Activated CD4-positive, alpha-beta T cell treated with anti-CD3 and anti-CD28 coated beads, Interleukin-2, amount 10 ng/mL, durations not matched to agents 7 days and 5 days (primary cell): Measurements from ENCODE around the gene NSDHL. TPM values are rescaled to one million over a fixed set of nuclear protein-coding genes. Genes with fewer than 3 reads are reported as not detected.

ENCODE experiments used
- CTCF ChIA-PET: fragments of 350-600 bp; sonication (Branson Sonifier 250); formaldehyde crosslinking; loops from one replicate; lab custom pipeline; 2021; ENCODE audit warnings: antibody characterized with exemption; lab: Charles Lee
- POLR2A ChIA-PET: fragments of 350-600 bp; sonication (Branson Sonifier 250); formaldehyde crosslinking; loops from one replicate; lab custom pipeline; 2021; ENCODE audit warnings: antibody characterized with exemption; lab: Charles Lee
- DNase-seq: peaks from one replicate; pipeline ENCODE4 v3.0.0-alpha.2; 2020
- H3K27ac Mint-ChIP-seq: one replicate; pipeline ENCODE4 v1.8.0; 2021; ENCODE audit warnings: mild to moderate bottlenecking, moderate library complexity, mixed read lengths
- H3K27me3 Mint-ChIP-seq: one replicate; pipeline ENCODE4 v1.8.0; 2021; ENCODE audit warnings: mixed read lengths
- H3K36me3 Mint-ChIP-seq: one replicate; pipeline ENCODE4 v1.8.0; 2021; ENCODE audit warnings: low read depth, mixed read lengths
- H3K4me1 Mint-ChIP-seq: one replicate; pipeline ENCODE4 v1.8.0; 2021; ENCODE audit warnings: mixed read lengths
- H3K4me3 Mint-ChIP-seq: one replicate; pipeline ENCODE4 v1.8.0; 2021; ENCODE audit warnings: mild to moderate bottlenecking, moderate library complexity, mixed read lengths
- H3K9me3 Mint-ChIP-seq: one replicate; pipeline ENCODE4 v1.8.0; 2021; ENCODE audit warnings: mixed read lengths
- total RNA-seq, 2 experiments: library from RNA; stranded (reverse); gene quantifications; one replicate each; pipeline ENCODE4 v1.2.3, GENCODE V29; 2021

NSDHL gene
- total RNA-seq, 2 experiments from 2014 or later = 13.9 TPM

- Mint-ChIP-seq H3K27ac (no peak overlapping the region), H3K36me3 (peaks cover 32% of the 10 kb centered on the region), H3K27me3 (no peaks in the 10 kb centered on the region), H3K9me3 (no peaks in the 10 kb centered on the region), H3K4me1 (peaks cover 26% of the 10 kb centered on the region), H3K4me3 (no peak overlapping the region)
- DNase-seq = no peak
- POLR2A ChIA-PET = no interaction called here
- CTCF ChIA-PET = interaction anchor here (0.7 kb wide), 2 partner anchors 11 to 20 kb away, joined by 3 read pairs; no protein-coding TSS in a partner anchor
Measured at GRCh38 chrX:152853986-152854385, 23.1 kb downstream of the NSDHL start.

- no peaks in the 10 kb centered on the region for H3K27me3 Mint-ChIP-seq
- no peak overlapping the region for H3K27ac Mint-ChIP-seq
- H3K9me3 Mint-ChIP-seq = no peaks in the 10 kb centered on the region
- no peak for DNase-seq
- peaks cover 2% of the 10 kb centered on the region for H3K36me3 Mint-ChIP-seq
- ChIA-PET POLR2A (no interaction called here), CTCF (no interaction called here)
- H3K4me3 Mint-ChIP-seq = no peak overlapping the region
- no peaks in the 10 kb centered on the region for H3K4me1 Mint-ChIP-seq
Measured at GRCh38 chrX:152861116-152861515, 30.3 kb downstream of the NSDHL start.

GRCh38 chrX:152861826-152862225 lies 31.0 kb downstream of the NSDHL start:
- Mint-ChIP-seq H3K27me3 (no peaks in the 10 kb centered on the region), H3K9me3 (no peaks in the 10 kb centered on the region), H3K4me3 (no peak overlapping the region), H3K4me1 (no peaks in the 10 kb centered on the region), H3K27ac (no peak overlapping the region), H3K36me3 (peaks cover 2% of the 10 kb centered on the region)
- DNase-seq = no peak
- POLR2A ChIA-PET = no interaction called here
- CTCF ChIA-PET = no interaction called here

- Mint-ChIP-seq H3K27ac (no peak overlapping the region), H3K27me3 (no peaks in the 10 kb centered on the region), H3K4me1 (no peaks in the 10 kb centered on the region), H3K36me3 (peaks cover 6% of the 10 kb centered on the region), H3K4me3 (no peak overlapping the region), H3K9me3 (no peaks in the 10 kb centered on the region)
- ChIA-PET CTCF (no interaction called here), POLR2A (no interaction called here)
- no peak for DNase-seq
Measured at GRCh38 chrX:152865232-152865920, 34.5 kb downstream of the NSDHL start.

GRCh38 chrX:152866386-152866785 lies 35.5 kb downstream of the NSDHL start:
- Mint-ChIP-seq H3K27me3 (no peaks in the 10 kb centered on the region), H3K36me3 (peaks cover 7% of the 10 kb centered on the region), H3K9me3 (no peaks in the 10 kb centered on the region), H3K27ac (no peak overlapping the region), H3K4me1 (no peaks in the 10 kb centered on the region), H3K4me3 (no peak overlapping the region)
- CTCF ChIA-PET = no interaction called here
- POLR2A ChIA-PET = no interaction called here
- no peak for DNase-seq

- H3K4me3 Mint-ChIP-seq = no peak overlapping the region
- DNase-seq = no peak
- CTCF ChIA-PET = interaction anchor here (1.0 kb wide), 1 partner anchor 71 kb away, joined by 3 read pairs; no protein-coding TSS in a partner anchor
- peaks cover 7% of the 10 kb centered on the region for H3K36me3 Mint-ChIP-seq
- peaks cover 10% of the 10 kb centered on the region for H3K4me1 Mint-ChIP-seq
- H3K9me3 Mint-ChIP-seq = no peaks in the 10 kb centered on the region
- POLR2A ChIA-PET = no interaction called here
- H3K27ac Mint-ChIP-seq = no peak overlapping the region
- no peaks in the 10 kb centered on the region for H3K27me3 Mint-ChIP-seq
Measured at GRCh38 chrX:152869972-152870371, 39.1 kb downstream of the NSDHL start.

- no peaks in the 10 kb centered on the region for H3K27me3 Mint-ChIP-seq
- peaks cover 10% of the 10 kb centered on the region for H3K4me1 Mint-ChIP-seq
- H3K36me3 Mint-ChIP-seq = peaks cover 7% of the 10 kb centered on the region
- CTCF ChIA-PET = no interaction called here
- no peak overlapping the region for H3K4me3 Mint-ChIP-seq
- no peak overlapping the region for H3K27ac Mint-ChIP-seq
- POLR2A ChIA-PET = no interaction called here
- H3K9me3 Mint-ChIP-seq = no peaks in the 10 kb centered on the region
- no peak for DNase-seq
Measured at GRCh38 chrX:152871260-152871659, 40.4 kb downstream of the NSDHL start.

- CTCF ChIA-PET = no interaction called here
- Mint-ChIP-seq H3K4me3 (no peak overlapping the region), H3K36me3 (peaks cover 7% of the 10 kb centered on the region), H3K4me1 (peaks cover 10% of the 10 kb centered on the region), H3K27ac (no peak overlapping the region), H3K9me3 (no peaks in the 10 kb centered on the region), H3K27me3 (no peaks in the 10 kb centered on the region)
- no peak for DNase-seq
- POLR2A ChIA-PET = no interaction called here
Measured at GRCh38 chrX:152872522-152872921, 41.7 kb downstream of the NSDHL start.

GRCh38 chrX:152873361-152873760 lies 42.5 kb downstream of the NSDHL start:
- Mint-ChIP-seq H3K4me1 (peaks cover 10% of the 10 kb centered on the region), H3K9me3 (no peaks in the 10 kb centered on the region), H3K4me3 (no peak overlapping the region), H3K27ac (no peak overlapping the region), H3K27me3 (no peaks in the 10 kb centered on the region), H3K36me3 (peaks cover 7% of the 10 kb centered on the region)
- DNase-seq = no peak
- ChIA-PET POLR2A (no interaction called here), CTCF (no interaction called here)

- CTCF ChIA-PET = no interaction called here
Measured at GRCh38 chrX:152876931-152877840, 46.3 kb downstream of the NSDHL start.

GRCh38 chrX:152878976-152879755 lies 48.3 kb downstream of the NSDHL start:
- DNase-seq = no peak
- no peaks in the 10 kb centered on the region for H3K4me1 Mint-ChIP-seq
- H3K27me3 Mint-ChIP-seq = no peaks in the 10 kb centered on the region
- CTCF ChIA-PET = no interaction called here
- H3K9me3 Mint-ChIP-seq = no peaks in the 10 kb centered on the region
- POLR2A ChIA-PET = no interaction called here
- H3K4me3 Mint-ChIP-seq = no peak overlapping the region
- H3K36me3 Mint-ChIP-seq = no peaks in the 10 kb centered on the region
- no peak overlapping the region for H3K27ac Mint-ChIP-seq

More at GRCh38 chrX:152876931-152877840, 46.3 kb downstream of the NSDHL start:
- Mint-ChIP-seq H3K4me1 (peaks cover 4% of the 10 kb centered on the region), H3K27ac (no peak overlapping the region), H3K4me3 (no peak overlapping the region), H3K9me3 (no peaks in the 10 kb centered on the region), H3K27me3 (no peaks in the 10 kb centered on the region), H3K36me3 (no peaks in the 10 kb centered on the region)
- no peak for DNase-seq
- POLR2A ChIA-PET = no interaction called here

GRCh38 chrX:152881289-152881688 lies 50.4 kb downstream of the NSDHL start:
- no peak for DNase-seq
- POLR2A ChIA-PET = no interaction called here
- Mint-ChIP-seq H3K27me3 (no peaks in the 10 kb centered on the region), H3K27ac (no peak overlapping the region), H3K4me3 (no peak overlapping the region), H3K9me3 (no peaks in the 10 kb centered on the region), H3K4me1 (no peaks in the 10 kb centered on the region), H3K36me3 (no peaks in the 10 kb centered on the region)
- CTCF ChIA-PET = no interaction called here

GRCh38 chrX:152884171-152884570 lies 53.3 kb downstream of the NSDHL start:
- no peaks in the 10 kb centered on the region for H3K9me3 Mint-ChIP-seq

More at GRCh38 chrX:152884171-152884570, 53.3 kb downstream of the NSDHL start:
- H3K27ac Mint-ChIP-seq = no peak overlapping the region
- no peak overlapping the region for H3K4me3 Mint-ChIP-seq
- no peaks in the 10 kb centered on the region for H3K4me1 Mint-ChIP-seq
- POLR2A ChIA-PET = no interaction called here
- DNase-seq = no peak
- no peaks in the 10 kb centered on the region for H3K36me3 Mint-ChIP-seq
- H3K27me3 Mint-ChIP-seq = peaks cover 8% of the 10 kb centered on the region
- CTCF ChIA-PET = no interaction called here
